Stimulated activated CD4-positive, alpha-beta T cell treated with anti-CD3 and anti-CD28 coated beads, Interleukin-2, amount 100 ng/mL, for 48 hours (primary cell): Measurements from ENCODE around the gene ADGRB3.
"Not testable (repeated sequence)": the region's sequence is repeated elsewhere in the genome, so short reads cannot be mapped to it uniquely, and the experiment has no call there.

ENCODE experiments used
- DNase-seq, 2 donors: peaks; one replicate each; pipeline ENCODE4 v3.0.0-alpha.2; 2020

Gene ADGRB3

GRCh38 chr6:69370763-69371162 is 735.7 kb downstream of the ADGRB3 start:
- DNase-seq, result no peak

- DNase-seq, result no peak
Observed at GRCh38 chr6:69378326-69378725, 743.2 kb downstream of the ADGRB3 start.

- DNase-seq, result no peak
Observed at GRCh38 chr6:69379518-69379917, 744.4 kb downstream of the ADGRB3 start.

- DNase-seq, result no peak
Observed at GRCh38 chr6:69383627-69384026, 748.5 kb downstream of the ADGRB3 start.

- no peak for DNase-seq
Observed at GRCh38 chr6:69386426-69386825, 751.3 kb downstream of the ADGRB3 start.

- DNase-seq, result no peak
Observed at GRCh38 chr6:69390125-69390524, 755.0 kb downstream of the ADGRB3 start.

- DNase-seq, result no peak
Observed at GRCh38 chr6:69391106-69391505, 756.0 kb downstream of the ADGRB3 start.

GRCh38 chr6:69392745-69393144 is 757.7 kb downstream of the ADGRB3 start:
- no peak for DNase-seq

GRCh38 chr6:69398311-69398710 is 763.2 kb downstream of the ADGRB3 start:
- no peak for DNase-seq

- no peak for DNase-seq
Observed at GRCh38 chr6:69398729-69399128, 763.6 kb downstream of the ADGRB3 start.

GRCh38 chr6:69408886-69409285 is 773.8 kb downstream of the ADGRB3 start:
- DNase-seq, result no peak

GRCh38 chr6:69416776-69417175 is 781.7 kb downstream of the ADGRB3 start:
- no peak for DNase-seq

- no peak for DNase-seq
Observed at GRCh38 chr6:69421269-69421668, 786.2 kb downstream of the ADGRB3 start.

- DNase-seq, result no peak
Observed at GRCh38 chr6:69422020-69422419, 786.9 kb downstream of the ADGRB3 start.

GRCh38 chr6:69422475-69422874 is 787.4 kb downstream of the ADGRB3 start:
- no peak for DNase-seq

- no peak for DNase-seq
Observed at GRCh38 chr6:69423785-69424184, 788.7 kb downstream of the ADGRB3 start.

- DNase-seq, result no peak
Observed at GRCh38 chr6:69424581-69424980, 789.5 kb downstream of the ADGRB3 start.

GRCh38 chr6:69427882-69428281 is 792.8 kb downstream of the ADGRB3 start:
- DNase-seq, result no peak

GRCh38 chr6:69432168-69432567 is 797.1 kb downstream of the ADGRB3 start:
- not testable (repeated sequence) for DNase-seq

GRCh38 chr6:69433116-69433515 is 798.0 kb downstream of the ADGRB3 start:
- DNase-seq, result not testable (repeated sequence)

- no peak for DNase-seq
Observed at GRCh38 chr6:69438113-69438512, 803.0 kb downstream of the ADGRB3 start.
